ENCODE data around the gene PIH1D1. TPM values are rescaled to one million over a fixed set of nuclear protein-coding genes. Genes with fewer than 3 reads are reported as not detected.
A peak's percentile ranks its signal among the peaks of the same experiment; 100 is the strongest.

PIH1D1 gene
- total and polyA plus RNA-seq, 5 donors from 2014 or later, result 109 to 150 (median 124) TPM

DNA sequence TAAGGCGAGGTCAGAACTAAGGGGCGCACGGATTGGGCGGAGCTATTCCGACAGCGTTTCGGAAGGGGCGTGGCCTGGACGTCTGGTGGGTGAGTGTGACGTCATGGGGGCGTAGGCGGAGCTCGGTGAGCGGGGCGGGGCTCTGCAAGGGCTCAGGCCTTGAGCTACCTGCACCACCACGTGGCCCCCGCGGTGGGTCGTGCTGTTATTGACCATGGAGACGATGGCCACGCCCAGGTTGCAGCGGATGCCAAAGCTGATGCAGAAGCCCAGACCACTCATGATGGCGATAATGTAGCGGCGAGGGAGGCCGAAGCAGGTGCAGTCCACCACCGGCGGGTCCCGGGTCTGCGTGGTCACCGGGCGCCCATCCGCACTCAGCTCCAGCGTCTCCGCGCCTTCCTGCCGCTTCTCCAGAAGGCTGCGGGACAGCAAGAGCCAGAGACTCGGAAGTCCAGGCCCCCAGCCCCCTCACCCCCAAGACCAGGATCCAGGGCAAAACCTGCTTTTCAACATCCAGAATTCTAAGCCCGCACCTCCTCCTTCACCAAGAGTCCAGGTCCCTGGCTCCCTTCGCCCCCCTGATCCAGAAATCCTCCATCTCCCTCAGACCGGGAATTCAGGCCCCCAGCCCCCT lies 15.1 kb downstream of the PIH1D1 start:
- no peaks in the 10 kb centered on the region for H3K36me3 Mint-ChIP-seq
- Histone ChIP-seq H3K27me3 (ENCODE audit: control insufficient read depth, insufficient read depth, low read length) (peaks cover 40% of the 10 kb centered on the region), H3K9me3 (ENCODE audit: control insufficient read depth in 2 of 2, low read length in 2 of 2) (no peaks in the 10 kb centered on the region), H3K27ac (ENCODE audit: insufficient read depth, low read length, poor library complexity, severe bottlenecking) (no peak overlapping the region), H3K4me3 (ENCODE audit: low read depth, low read length) (no peak overlapping the region), H3K4me1 (ENCODE audit: control insufficient read depth, insufficient read depth, low read length, poor library complexity, severe bottlenecking) (peaks cover 35% of the 10 kb centered on the region), H3K36me3 (ENCODE audit: control insufficient read depth, insufficient read depth, low read length) (no peaks in the 10 kb centered on the region)
- H3K4me1 Mint-ChIP-seq, result peaks cover 0 to 44% (median 18%) of the 10 kb centered on the region in 4 donors
- H3K4me3 Mint-ChIP-seq, result no peak overlapping the region
- peaks cover 92% of the 10 kb centered on the region for H3K27me3 Mint-ChIP-seq
- no peak overlapping the region for H3K27ac Mint-ChIP-seq
- peaks cover 0 to 9% (median 1%) of the 10 kb centered on the region in 7 donors for H3K9me3 Mint-ChIP-seq
- DNase-seq (peak in 2 of 3 donors; percentile 47 to 63), ATAC-seq (ENCODE audit: low read depth in 2 of 2) (no peak)

DNA sequence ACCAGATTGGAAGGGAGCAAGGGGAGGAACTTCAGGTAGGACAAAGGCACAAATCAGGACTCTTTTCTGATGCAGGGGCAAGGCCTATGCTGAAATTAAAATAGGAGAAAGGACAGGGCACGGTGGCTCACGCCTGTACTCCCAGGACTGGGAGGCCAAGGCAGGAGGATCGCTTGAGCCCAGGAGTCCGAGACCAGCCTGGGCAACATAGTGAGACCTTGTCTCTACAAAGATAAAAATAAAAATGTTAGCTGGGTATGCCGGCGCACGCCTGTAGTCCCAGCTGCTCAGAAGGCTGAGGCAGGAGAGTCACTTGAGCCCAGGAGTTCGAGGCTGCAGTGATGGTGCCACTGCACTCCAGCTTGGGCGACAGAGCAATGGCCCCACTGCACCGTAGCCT lies 15.9 kb downstream of the PIH1D1 start:
- Mint-ChIP-seq H3K36me3 (no peaks in the 10 kb centered on the region), H3K4me3 (no peak overlapping the region), H3K4me1 (peaks cover 0 to 43% (median 16%) of the 10 kb centered on the region in 4 donors), H3K27ac (no peak overlapping the region), H3K27me3 (peaks cover 90% of the 10 kb centered on the region), H3K9me3 (peaks cover 0 to 9% (median 1%) of the 10 kb centered on the region in 7 donors)
- H3K27ac ChIP-seq (ENCODE audit: insufficient read depth, low read length, poor library complexity, severe bottlenecking), result no peak overlapping the region
- no peak overlapping the region for H3K4me3 ChIP-seq (ENCODE audit: low read depth, low read length)
- H3K27me3 ChIP-seq (ENCODE audit: control insufficient read depth, insufficient read depth, low read length), result peaks cover 41% of the 10 kb centered on the region
- ATAC-seq (ENCODE audit: low read depth in 2 of 2) (no peak), DNase-seq (no peak)
- H3K4me1 ChIP-seq (ENCODE audit: control insufficient read depth, insufficient read depth, low read length, poor library complexity, severe bottlenecking), result peaks cover 28% of the 10 kb centered on the region
- no peaks in the 10 kb centered on the region for H3K9me3 ChIP-seq (ENCODE audit: control insufficient read depth in 2 of 2, low read length in 2 of 2)
- no peaks in the 10 kb centered on the region for H3K36me3 ChIP-seq (ENCODE audit: control insufficient read depth, insufficient read depth, low read length)

DNA sequence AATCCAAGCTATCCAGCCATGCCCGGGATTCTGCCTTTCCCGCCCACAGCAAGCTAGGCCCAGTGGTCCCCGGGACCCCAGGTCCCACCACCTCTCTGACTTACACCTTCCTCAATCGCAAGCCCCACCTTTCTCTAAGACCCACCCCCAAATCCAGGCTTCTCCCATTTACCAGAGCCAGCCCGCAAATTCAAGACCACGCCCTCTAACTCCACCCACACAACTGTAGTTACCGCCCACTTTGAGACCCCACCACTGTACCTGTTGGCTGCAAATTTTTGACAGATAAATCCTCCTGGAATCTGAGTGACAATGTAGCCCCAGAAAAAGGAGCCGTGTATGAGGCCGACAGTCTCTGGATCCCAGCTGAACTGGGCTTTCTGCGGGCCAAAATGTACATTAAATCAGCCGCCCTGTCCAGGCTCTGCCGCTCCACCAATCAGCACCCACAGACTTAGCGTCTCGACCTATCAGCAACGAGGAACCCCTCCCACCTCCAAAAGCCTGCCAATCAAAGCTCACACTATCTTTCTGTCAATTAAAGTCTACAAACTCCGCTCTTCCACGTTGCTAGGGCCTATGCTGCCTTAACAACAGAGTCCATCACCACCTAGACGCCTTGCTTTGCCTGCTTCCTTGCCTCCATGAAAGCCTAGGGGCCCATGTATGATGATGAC lies 16.6 kb downstream of the PIH1D1 start:
- peaks cover 0 to 41% (median 13%) of the 10 kb centered on the region in 4 donors for H3K4me1 Mint-ChIP-seq
- Histone ChIP-seq H3K27ac (ENCODE audit: insufficient read depth, low read length, poor library complexity, severe bottlenecking) (no peak overlapping the region), H3K4me1 (ENCODE audit: control insufficient read depth, insufficient read depth, low read length, poor library complexity, severe bottlenecking) (peaks cover 28% of the 10 kb centered on the region), H3K9me3 (ENCODE audit: control insufficient read depth in 2 of 2, low read length in 2 of 2) (no peaks in the 10 kb centered on the region), H3K27me3 (ENCODE audit: control insufficient read depth, insufficient read depth, low read length) (peaks cover 39% of the 10 kb centered on the region), H3K4me3 (ENCODE audit: low read depth, low read length) (no peak overlapping the region), H3K36me3 (ENCODE audit: control insufficient read depth, insufficient read depth, low read length) (no peaks in the 10 kb centered on the region)
- H3K27me3 Mint-ChIP-seq, result peaks cover 89% of the 10 kb centered on the region
- no peak for ATAC-seq (ENCODE audit: low read depth in 2 of 2)
- H3K36me3 Mint-ChIP-seq, result peaks cover 2% of the 10 kb centered on the region
- DNase-seq, result no peak
- peaks cover 0 to 9% (median 1%) of the 10 kb centered on the region in 7 donors for H3K9me3 Mint-ChIP-seq
- no peak overlapping the region for H3K27ac Mint-ChIP-seq
- no peak overlapping the region for H3K4me3 Mint-ChIP-seq

DNA sequence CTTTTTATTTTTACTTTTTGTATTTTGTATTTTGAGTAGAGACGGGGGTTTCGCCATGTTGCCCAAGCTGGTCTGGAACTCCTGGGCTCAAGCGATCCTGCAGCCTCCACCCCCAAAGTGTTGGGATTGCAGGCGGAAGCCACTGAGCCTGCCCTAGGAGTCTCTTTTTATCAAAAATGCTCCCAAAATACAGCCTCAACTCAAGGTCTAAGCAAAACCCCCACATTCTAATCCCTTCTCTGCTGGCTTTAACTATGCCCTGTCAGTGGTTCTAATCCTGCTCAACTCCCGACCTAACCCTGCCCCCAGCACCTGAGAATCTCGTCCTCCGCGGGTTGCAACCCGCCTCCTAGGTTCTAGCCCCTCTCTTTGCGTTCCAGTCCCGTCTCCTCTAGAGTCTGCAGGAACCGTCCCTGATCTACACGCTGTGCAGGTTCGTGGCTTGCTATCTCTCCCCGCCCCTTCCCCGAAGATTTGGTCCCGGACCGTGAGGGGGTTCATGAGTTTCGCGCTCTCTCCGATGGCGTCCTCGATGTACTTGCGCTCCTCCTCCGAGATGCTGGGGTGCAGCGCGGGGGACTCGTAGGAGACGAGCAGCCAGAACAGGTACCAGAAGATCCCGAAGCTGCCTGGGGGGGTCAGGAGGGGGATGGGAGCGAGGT lies 18.2 kb downstream of the PIH1D1 start:
- Mint-ChIP-seq H3K9me3 (peaks cover 0 to 7% (median 1%) of the 10 kb centered on the region in 7 donors), H3K27me3 (peaks cover 89% of the 10 kb centered on the region), H3K36me3 (peaks cover 3% of the 10 kb centered on the region), H3K4me3 (peak overlapping the region; percentile 63 to 88 (median 74)), H3K27ac (no peak overlapping the region), H3K4me1 (peaks cover 0 to 46% (median 16%) of the 10 kb centered on the region in 4 donors)
- H3K27ac ChIP-seq (ENCODE audit: insufficient read depth, low read length, poor library complexity, severe bottlenecking), result no peak overlapping the region
- H3K9me3 ChIP-seq (ENCODE audit: control insufficient read depth in 2 of 2, low read length in 2 of 2), result no peaks in the 10 kb centered on the region
- no peaks in the 10 kb centered on the region for H3K36me3 ChIP-seq (ENCODE audit: control insufficient read depth, insufficient read depth, low read length)
- DNase-seq (no peak), ATAC-seq (ENCODE audit: low read depth in 2 of 2) (no peak)
- H3K4me1 ChIP-seq (ENCODE audit: control insufficient read depth, insufficient read depth, low read length, poor library complexity, severe bottlenecking), result peaks cover 33% of the 10 kb centered on the region
- no peak overlapping the region for H3K4me3 ChIP-seq (ENCODE audit: low read depth, low read length)
- peaks cover 33% of the 10 kb centered on the region for H3K27me3 ChIP-seq (ENCODE audit: control insufficient read depth, insufficient read depth, low read length)

DNA sequence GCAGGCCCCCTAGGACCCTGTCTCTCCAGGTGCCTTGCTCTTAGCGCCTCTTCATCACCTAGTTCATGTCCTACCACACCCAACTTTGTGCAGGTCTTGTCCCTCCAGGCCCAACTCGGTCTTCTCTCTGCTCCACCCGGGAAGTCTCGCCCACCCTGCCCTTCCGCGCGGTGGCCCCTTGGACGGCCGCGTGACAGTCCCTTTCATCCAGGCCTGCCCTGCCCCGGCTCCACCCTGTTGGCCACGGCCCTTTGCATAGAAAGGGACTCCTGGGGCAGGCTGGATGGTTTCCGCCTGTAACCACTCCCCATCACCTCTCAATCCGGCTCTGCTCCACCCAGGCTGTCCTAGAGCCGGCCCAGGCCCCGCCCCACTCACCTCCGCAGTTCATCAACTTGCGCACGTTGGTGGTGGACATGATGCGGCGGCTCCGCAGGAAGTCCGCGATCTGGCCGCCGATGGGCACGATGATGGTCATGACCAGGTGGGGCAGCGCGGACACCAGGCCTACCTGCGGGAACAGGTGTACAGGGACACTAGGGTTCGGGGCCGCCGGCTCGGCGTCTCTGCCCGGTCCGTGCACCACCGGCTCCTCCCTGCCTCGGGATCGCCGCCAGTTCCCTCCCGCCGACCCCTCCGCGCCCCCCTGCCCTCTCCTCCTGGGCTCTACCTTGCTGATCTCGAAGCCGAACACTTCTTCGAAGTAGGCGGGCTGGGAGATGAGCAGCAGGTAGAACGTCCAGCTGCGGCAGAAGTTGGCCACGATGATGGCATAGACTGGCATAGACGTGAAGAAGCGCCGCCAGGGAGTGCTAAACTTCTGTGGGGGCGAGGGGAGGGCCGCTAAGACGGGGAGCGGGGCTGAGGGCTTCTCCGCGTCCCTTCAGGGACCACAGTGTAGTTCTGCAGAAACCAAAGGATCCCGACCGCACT lies 19.2 kb downstream of the PIH1D1 start:
- H3K36me3 Mint-ChIP-seq, result peaks cover 3% of the 10 kb centered on the region
- H3K4me3 Mint-ChIP-seq, result peak overlapping the region; percentile 5 to 63 (median 46)
- ATAC-seq (ENCODE audit: low read depth in 2 of 2) (peak; percentile 65 to 69), DNase-seq (peak in 1 of 3 donors; percentile 69)
- Histone ChIP-seq H3K36me3 (ENCODE audit: control insufficient read depth, insufficient read depth, low read length) (no peaks in the 10 kb centered on the region), H3K27me3 (ENCODE audit: control insufficient read depth, insufficient read depth, low read length) (peaks cover 31% of the 10 kb centered on the region), H3K9me3 (ENCODE audit: control insufficient read depth in 2 of 2, low read length in 2 of 2) (no peaks in the 10 kb centered on the region), H3K4me1 (ENCODE audit: control insufficient read depth, insufficient read depth, low read length, poor library complexity, severe bottlenecking) (peaks cover 42% of the 10 kb centered on the region), H3K27ac (ENCODE audit: insufficient read depth, low read length, poor library complexity, severe bottlenecking) (no peak overlapping the region), H3K4me3 (ENCODE audit: low read depth, low read length) (no peak overlapping the region)
- H3K27me3 Mint-ChIP-seq, result peaks cover 89% of the 10 kb centered on the region
- peaks cover 0 to 50% (median 18%) of the 10 kb centered on the region in 4 donors for H3K4me1 Mint-ChIP-seq
- peaks cover 0 to 7% (median 1%) of the 10 kb centered on the region in 7 donors for H3K9me3 Mint-ChIP-seq
- no peak overlapping the region for H3K27ac Mint-ChIP-seq

DNA sequence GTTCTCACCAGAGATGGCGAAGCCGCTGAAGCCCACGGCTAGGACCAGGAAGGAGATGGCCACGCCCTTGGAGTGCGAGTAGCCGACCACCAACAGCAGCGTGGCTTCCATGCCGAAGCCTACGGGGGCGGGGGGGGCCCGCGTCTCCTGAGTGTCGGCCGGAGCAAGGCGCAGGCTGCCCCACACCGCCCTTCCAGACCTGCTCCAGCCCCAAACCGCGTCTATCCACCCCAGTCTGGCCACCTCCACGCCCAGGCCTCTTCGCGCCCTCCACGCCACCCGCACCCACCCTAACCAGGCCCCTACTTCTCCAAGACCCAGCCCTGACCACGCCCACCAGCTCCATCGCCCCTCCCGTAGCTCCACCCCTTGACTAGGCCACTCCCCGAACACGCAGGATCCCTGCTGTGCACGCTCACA lies 20.3 kb downstream of the PIH1D1 start:
- Histone ChIP-seq H3K4me1 (ENCODE audit: control insufficient read depth, insufficient read depth, low read length, poor library complexity, severe bottlenecking) (peaks cover 36% of the 10 kb centered on the region), H3K27me3 (ENCODE audit: control insufficient read depth, insufficient read depth, low read length) (peaks cover 39% of the 10 kb centered on the region), H3K36me3 (ENCODE audit: control insufficient read depth, insufficient read depth, low read length) (no peaks in the 10 kb centered on the region), H3K9me3 (ENCODE audit: control insufficient read depth in 2 of 2, low read length in 2 of 2) (no peaks in the 10 kb centered on the region), H3K4me3 (ENCODE audit: low read depth, low read length) (no peak overlapping the region), H3K27ac (ENCODE audit: insufficient read depth, low read length, poor library complexity, severe bottlenecking) (no peak overlapping the region)
- DNase-seq (peak in 1 of 3 donors; percentile 26), ATAC-seq (ENCODE audit: low read depth in 2 of 2) (no peak)
- Mint-ChIP-seq H3K27ac (no peak overlapping the region), H3K27me3 (peaks cover 89% of the 10 kb centered on the region), H3K9me3 (peaks cover 0 to 13% (median 1%) of the 10 kb centered on the region in 7 donors), H3K4me3 (no peak overlapping the region), H3K36me3 (peaks cover 3% of the 10 kb centered on the region), H3K4me1 (peaks cover 0 to 52% (median 18%) of the 10 kb centered on the region in 4 donors)
